Keratinocyte (primary cell): ENCODE measurements around the gene EXT2. TPM values are rescaled to one million over a fixed set of nuclear protein-coding genes. Genes with fewer than 3 reads are reported as not detected.

Source experiments
- DNase-seq: peaks from one replicate; pipeline ENCODE4 v3.0.0-alpha.2; 2011; ENCODE audit warnings: low read depth, missing footprints, low spot score
- FAIRE-seq: peaks from 2 replicates; lab custom pipeline; 2011; peaks lifted over from hg19 to GRCh38; lab: Jason Lieb, UNC
- H2AFZ ChIP-seq: 2 replicates; pipeline ENCODE4 v1.6.0; 2012; ENCODE audit warnings: low read length, control low read depth, inconsistent platforms; ENCODE audit not compliant: control insufficient read depth
- H3K27ac ChIP-seq: 2 replicates; pipeline ENCODE4 v1.5.1; 2011; ENCODE audit warnings: low read length; ENCODE audit not compliant: control insufficient read depth, insufficient read depth
- H3K27me3 ChIP-seq: 3 replicates; pipeline ENCODE4 v1.6.0; 2011; ENCODE audit warnings: low read length; ENCODE audit not compliant: control insufficient read depth, insufficient read depth; ENCODE audit errors: extremely low read depth
- H3K36me3 ChIP-seq, 2 experiments: 2 replicates in 1 of 2; 3 replicates in 1 of 2; pipeline ENCODE4 v1.5.1; 2011; ENCODE audit warnings: low read length in 2 of 2, mild to moderate bottlenecking in 1 of 2; ENCODE audit not compliant: control insufficient read depth in 2 of 2, insufficient read depth in 2 of 2; ENCODE audit errors: extremely low read depth in 1 of 2
- H3K4me1 ChIP-seq: 3 replicates; pipeline ENCODE4 v1.5.1; 2011; ENCODE audit warnings: low read length; ENCODE audit not compliant: control insufficient read depth, insufficient read depth; ENCODE audit errors: extremely low read depth
- H3K4me2 ChIP-seq: 3 replicates; pipeline ENCODE4 v1.6.0; 2011; ENCODE audit warnings: low read depth, low read length; ENCODE audit not compliant: control insufficient read depth, insufficient read depth; ENCODE audit errors: extremely low read depth
- H3K4me3 ChIP-seq, 3 experiments: fragments of 200-600 bp in 1 of 3; sonication (generic) in 1 of 3; 2 replicates in 2 of 3; 3 replicates in 1 of 3; pipeline ENCODE4 v1.5.1; 2011 to 2016; ENCODE audit warnings: low read length in 3 of 3, mild to moderate bottlenecking in 3 of 3, control low read depth in 2 of 3, inconsistent platforms in 1 of 3, low read depth in 1 of 3, mixed read lengths in 1 of 3, mixed run types in 1 of 3, moderate library complexity in 1 of 3; ENCODE audit not compliant: control insufficient read depth in 2 of 3, insufficient read depth in 2 of 3; ENCODE audit errors: extremely low read depth in 1 of 3
- H3K79me2 ChIP-seq: 2 replicates; pipeline ENCODE4 v1.6.0; 2012; ENCODE audit warnings: low read length; ENCODE audit not compliant: control insufficient read depth, insufficient read depth
- H3K9ac ChIP-seq: 3 replicates; pipeline ENCODE4 v1.6.0; 2011; ENCODE audit warnings: low read length; ENCODE audit not compliant: control insufficient read depth, insufficient read depth; ENCODE audit errors: extremely low read depth
- H3K9me1 ChIP-seq: 3 replicates; pipeline ENCODE4 v1.6.0; 2011; ENCODE audit warnings: low read length; ENCODE audit not compliant: control insufficient read depth, insufficient read depth; ENCODE audit errors: extremely low read depth
- H3K9me3 ChIP-seq: 2 replicates; pipeline ENCODE4 v1.5.1; 2012; ENCODE audit warnings: low read depth, low read length; ENCODE audit not compliant: control insufficient read depth
- H4K20me1 ChIP-seq: 3 replicates; pipeline ENCODE4 v1.6.0; 2011; ENCODE audit warnings: low read length; ENCODE audit not compliant: control insufficient read depth, insufficient read depth; ENCODE audit errors: extremely low read depth
- EZH2 ChIP-seq: IDR thresholded peaks from one replicate; pipeline ENCODE4 v1.6.1; 2012; ENCODE audit warnings: inconsistent platforms, mild to moderate bottlenecking, low read length, moderate library complexity
- dilution Hi-C: fragments of 300-500 bp; cut with MboI; formaldehyde crosslinking; loops from one replicate; pipeline ENCODE4 v1.7.0; 2020; ENCODE audit warnings: low sequenced_read_pairs; ENCODE audit not compliant: extremely low pct_ligation_motif_present
- polyA plus RNA-seq, 5 experiments: library from polyadenylated mRNA; depleted of rRNA in 3 of 5; stranded (reverse) in 3 of 5; stranded (forward) in 1 of 5; unstranded in 1 of 5; fragments of >200 nt; gene quantifications; 1 replicate in 1 of 5; 2 replicates in 3 of 5; 3 replicates in 1 of 5; pipeline versions ENCODE4 v1.2.1 to v1.2.3, GENCODE V29; 2011 to 2012; ENCODE audit warnings: missing spikeins in 2 of 5, low read depth in 1 of 5, low replicate concordance in 1 of 5
- TF ChIP-seq, protein P1 (sequence below), 3 experiments: IDR thresholded peaks in 1 of 3; conservative IDR thresholded peaks in 1 of 3; optimal IDR thresholded peaks in 1 of 3; 2 replicates in 2 of 3; 3 replicates in 1 of 3; pipeline versions ENCODE3 to v1.5.1; 2011; ENCODE audit warnings: low read length in 3 of 3, mild to moderate bottlenecking in 3 of 3, moderate library complexity in 2 of 3, control low read depth in 1 of 3, inconsistent platforms in 1 of 3; ENCODE audit not compliant: insufficient read depth in 2 of 3; ENCODE audit errors: extremely low read depth in 1 of 3

Gene EXT2
- polyA plus RNA-seq, 1 donor (not counting 4 experiments of a cell fraction or from before 2014, with no cell fraction given): 148 TPM

DNA sequence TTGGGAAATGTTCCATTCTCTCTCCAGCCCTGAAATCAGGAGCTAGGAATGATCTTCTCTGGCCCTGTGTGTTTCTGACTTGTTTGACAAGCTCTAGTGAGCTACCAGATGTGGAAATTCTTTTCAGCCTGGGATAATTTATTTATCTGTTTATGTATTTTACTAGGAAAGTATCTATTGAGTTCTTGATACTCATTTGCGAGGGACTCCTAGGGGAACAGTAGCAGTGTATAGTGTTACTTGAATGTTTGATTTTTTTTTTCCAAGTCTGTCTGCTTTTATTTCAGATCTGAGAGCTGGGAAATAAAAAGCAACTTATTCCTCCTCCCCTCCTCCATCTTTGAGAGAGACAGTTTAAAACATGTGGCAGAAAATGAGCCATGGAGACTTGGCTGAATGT, 122.0 kb downstream of the EXT2 start:
- no peak overlapping the region for H3K9ac ChIP-seq
- H4K20me1 ChIP-seq: peaks cover 3% of the 10 kb centered on the region
- H3K36me3 ChIP-seq: peaks cover 0 to 3% of the 10 kb centered on the region in 2 experiments
- H3K4me2 ChIP-seq: no peak overlapping the region
- no peaks in the 10 kb centered on the region for H3K9me1 ChIP-seq
- DNase-seq (no peak), FAIRE-seq (no peak)
- no peaks in the 10 kb centered on the region for H3K9me3 ChIP-seq
- dilution Hi-C loops: no loop called here
- peaks cover 5% of the 10 kb centered on the region for H3K4me1 ChIP-seq
- H2AFZ ChIP-seq: no peak overlapping the region
- no peak overlapping the region for H3K4me3 ChIP-seq
- TF ChIP-seq EZH2: no peak
- TF ChIP-seq, protein P1, sequence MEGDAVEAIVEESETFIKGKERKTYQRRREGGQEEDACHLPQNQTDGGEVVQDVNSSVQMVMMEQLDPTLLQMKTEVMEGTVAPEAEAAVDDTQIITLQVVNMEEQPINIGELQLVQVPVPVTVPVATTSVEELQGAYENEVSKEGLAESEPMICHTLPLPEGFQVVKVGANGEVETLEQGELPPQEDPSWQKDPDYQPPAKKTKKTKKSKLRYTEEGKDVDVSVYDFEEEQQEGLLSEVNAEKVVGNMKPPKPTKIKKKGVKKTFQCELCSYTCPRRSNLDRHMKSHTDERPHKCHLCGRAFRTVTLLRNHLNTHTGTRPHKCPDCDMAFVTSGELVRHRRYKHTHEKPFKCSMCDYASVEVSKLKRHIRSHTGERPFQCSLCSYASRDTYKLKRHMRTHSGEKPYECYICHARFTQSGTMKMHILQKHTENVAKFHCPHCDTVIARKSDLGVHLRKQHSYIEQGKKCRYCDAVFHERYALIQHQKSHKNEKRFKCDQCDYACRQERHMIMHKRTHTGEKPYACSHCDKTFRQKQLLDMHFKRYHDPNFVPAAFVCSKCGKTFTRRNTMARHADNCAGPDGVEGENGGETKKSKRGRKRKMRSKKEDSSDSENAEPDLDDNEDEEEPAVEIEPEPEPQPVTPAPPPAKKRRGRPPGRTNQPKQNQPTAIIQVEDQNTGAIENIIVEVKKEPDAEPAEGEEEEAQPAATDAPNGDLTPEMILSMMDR (optimal IDR thresholded peaks at IDR 0.05 in 1 of 3, IDR thresholded peaks at IDR 0.05 in 1 of 3, conservative IDR thresholded peaks at IDR 0.05 in 1 of 3; ENCODE audit: extremely low read depth in 1 of 3, insufficient read depth in 2 of 3, low read length in 3 of 3): no peak
- no peak overlapping the region for H3K27ac ChIP-seq
- H3K27me3 ChIP-seq: no peaks in the 10 kb centered on the region
- H3K79me2 ChIP-seq: no peaks in the 10 kb centered on the region

DNA sequence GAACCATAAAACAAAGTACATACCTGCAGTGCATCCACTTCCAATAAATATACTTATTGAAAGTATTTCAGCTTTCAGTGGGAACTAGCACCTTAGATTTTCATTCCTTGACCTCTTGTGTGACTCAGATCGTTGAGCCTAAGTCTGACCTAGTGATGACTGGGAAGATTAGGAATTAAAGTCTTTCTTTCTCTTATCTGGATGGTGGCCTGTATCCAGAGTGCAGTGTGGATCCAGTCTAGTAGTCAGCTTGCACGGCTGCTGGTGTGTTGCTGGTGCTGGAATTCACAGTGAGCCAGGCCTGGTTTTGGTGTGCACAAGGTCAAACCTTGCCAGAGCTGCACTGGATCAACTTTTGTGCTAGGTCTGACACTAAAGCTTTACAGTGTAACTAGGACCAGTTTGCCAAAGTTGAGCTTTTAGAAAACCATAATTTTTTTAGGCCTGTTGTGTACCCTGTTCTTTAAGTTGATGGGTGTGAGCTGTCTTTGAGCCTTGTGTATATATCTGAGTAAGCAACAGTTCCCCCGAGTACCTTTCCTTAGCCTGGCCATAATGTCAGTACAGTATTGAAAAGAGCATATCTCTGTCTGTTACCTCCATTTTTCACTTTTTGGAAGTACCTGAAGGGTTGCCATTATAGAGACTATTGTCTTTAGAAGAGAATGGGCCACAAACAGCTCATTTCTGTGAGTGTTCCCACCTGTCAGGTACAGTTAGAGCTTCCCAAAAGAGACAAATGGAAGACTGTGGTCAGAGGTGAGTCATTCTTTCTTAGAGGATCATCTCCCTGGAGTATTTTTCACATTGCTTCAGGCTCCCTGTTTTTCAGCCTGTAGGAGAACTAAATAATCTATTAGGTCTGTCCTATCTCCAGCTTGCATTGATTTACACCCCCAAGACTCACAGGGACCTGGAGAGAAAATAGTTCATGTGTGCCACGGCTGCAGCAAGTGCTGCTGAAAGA, 124.6 kb downstream of the EXT2 start:
- H3K9me1 ChIP-seq: no peaks in the 10 kb centered on the region
- H3K9ac ChIP-seq: no peak overlapping the region
- H3K27me3 ChIP-seq: no peaks in the 10 kb centered on the region
- no peak for FAIRE-seq
- peaks cover 3% of the 10 kb centered on the region for H4K20me1 ChIP-seq
- H2AFZ ChIP-seq: no peak overlapping the region
- dilution Hi-C loops: no loop called here
- no peak overlapping the region for H3K4me2 ChIP-seq
- no peak overlapping the region for H3K4me3 ChIP-seq
- H3K27ac ChIP-seq: no peak overlapping the region
- no peak for TF ChIP-seq EZH2
- TF ChIP-seq, protein P1 (optimal IDR thresholded peaks at IDR 0.05 in 1 of 3, IDR thresholded peaks at IDR 0.05 in 1 of 3, conservative IDR thresholded peaks at IDR 0.05 in 1 of 3; ENCODE audit: extremely low read depth in 1 of 3, insufficient read depth in 2 of 3, low read length in 3 of 3): no peak
- no peak for DNase-seq
- peaks cover 5% of the 10 kb centered on the region for H3K4me1 ChIP-seq
- H3K9me3 ChIP-seq: no peaks in the 10 kb centered on the region
- peaks cover 0 to 3% of the 10 kb centered on the region in 2 experiments for H3K36me3 ChIP-seq
- H3K79me2 ChIP-seq: no peaks in the 10 kb centered on the region
